ENCODE results near the gene A4GALT. TPM values are rescaled to one million over a fixed set of nuclear protein-coding genes. Genes with fewer than 3 reads are reported as not detected.
A peak's percentile ranks its signal among the peaks of the same experiment; 100 is the strongest.

The A4GALT gene
- total and polyA plus RNA-seq, 5 experiments from 2014 or later: not detected

DNA sequence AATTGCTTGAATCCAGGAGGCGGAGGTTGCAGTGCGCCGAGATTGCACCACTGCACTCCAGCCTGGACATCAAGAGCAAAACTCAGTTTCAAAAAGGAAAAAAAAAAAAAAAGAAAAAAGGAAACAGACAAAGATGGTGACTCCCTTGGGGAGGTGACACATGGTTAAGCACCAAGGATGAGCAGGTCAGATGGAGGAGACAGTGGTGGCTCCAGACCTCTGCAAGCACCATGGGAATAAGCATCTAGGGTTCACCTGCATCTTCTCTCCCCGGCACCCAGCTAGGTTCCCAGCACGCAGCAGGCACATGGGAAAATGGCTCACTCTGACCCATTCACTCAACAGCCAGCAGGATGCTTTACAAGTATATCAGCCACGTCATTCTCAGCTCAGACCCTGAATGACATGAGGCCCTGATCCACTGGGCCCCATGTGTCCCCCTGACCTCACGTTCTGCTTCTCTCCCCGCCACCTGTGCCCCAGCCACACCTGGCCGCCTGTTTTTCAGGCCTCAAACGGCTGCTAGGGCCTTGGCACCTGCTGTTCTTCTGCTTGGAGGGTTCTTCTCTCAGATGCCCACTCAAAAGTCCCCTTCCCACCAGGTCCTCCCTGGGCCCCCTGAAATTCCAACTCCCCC, 24.2 kb downstream of the A4GALT start:
- Mint-ChIP-seq H3K9me3 (no peaks in the 10 kb centered on the region), H3K4me3 (no peak overlapping the region), H3K27me3 (peaks cover 0 to 1% (median 0%) of the 10 kb centered on the region in 5 donors), H3K36me3 (no peaks in the 10 kb centered on the region), H3K4me1 (peaks cover 0 to 9% (median 1%) of the 10 kb centered on the region in 4 donors), H3K27ac (peak overlapping the region in 1 of 10 donors; percentile 29)
- POLR2A ChIA-PET: no interaction called here
- DNase-seq (no peak), ATAC-seq (no peak)

DNA sequence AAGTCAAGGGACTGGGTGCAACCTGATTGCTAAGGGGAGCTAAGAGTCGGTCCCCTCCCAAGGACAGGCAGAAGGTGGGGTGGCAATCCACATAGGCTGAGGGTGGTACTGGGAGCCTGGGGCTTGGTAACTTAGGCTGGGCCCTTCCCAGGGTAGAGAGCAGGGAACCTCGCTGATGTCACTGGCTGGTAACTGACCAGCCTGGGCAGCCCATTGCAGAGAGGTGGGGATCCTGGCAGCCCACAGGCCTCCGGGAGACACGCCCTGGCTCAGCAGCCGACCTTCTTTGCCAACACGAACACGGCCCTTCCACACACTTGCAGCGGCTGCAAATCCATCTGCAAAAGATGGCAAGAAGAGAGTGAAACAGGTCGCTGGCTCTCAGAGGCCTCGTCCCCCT, 25.4 kb downstream of the A4GALT start:
- H3K4me1 Mint-ChIP-seq: peaks cover 0 to 9% (median 1%) of the 10 kb centered on the region in 4 donors

DNA sequence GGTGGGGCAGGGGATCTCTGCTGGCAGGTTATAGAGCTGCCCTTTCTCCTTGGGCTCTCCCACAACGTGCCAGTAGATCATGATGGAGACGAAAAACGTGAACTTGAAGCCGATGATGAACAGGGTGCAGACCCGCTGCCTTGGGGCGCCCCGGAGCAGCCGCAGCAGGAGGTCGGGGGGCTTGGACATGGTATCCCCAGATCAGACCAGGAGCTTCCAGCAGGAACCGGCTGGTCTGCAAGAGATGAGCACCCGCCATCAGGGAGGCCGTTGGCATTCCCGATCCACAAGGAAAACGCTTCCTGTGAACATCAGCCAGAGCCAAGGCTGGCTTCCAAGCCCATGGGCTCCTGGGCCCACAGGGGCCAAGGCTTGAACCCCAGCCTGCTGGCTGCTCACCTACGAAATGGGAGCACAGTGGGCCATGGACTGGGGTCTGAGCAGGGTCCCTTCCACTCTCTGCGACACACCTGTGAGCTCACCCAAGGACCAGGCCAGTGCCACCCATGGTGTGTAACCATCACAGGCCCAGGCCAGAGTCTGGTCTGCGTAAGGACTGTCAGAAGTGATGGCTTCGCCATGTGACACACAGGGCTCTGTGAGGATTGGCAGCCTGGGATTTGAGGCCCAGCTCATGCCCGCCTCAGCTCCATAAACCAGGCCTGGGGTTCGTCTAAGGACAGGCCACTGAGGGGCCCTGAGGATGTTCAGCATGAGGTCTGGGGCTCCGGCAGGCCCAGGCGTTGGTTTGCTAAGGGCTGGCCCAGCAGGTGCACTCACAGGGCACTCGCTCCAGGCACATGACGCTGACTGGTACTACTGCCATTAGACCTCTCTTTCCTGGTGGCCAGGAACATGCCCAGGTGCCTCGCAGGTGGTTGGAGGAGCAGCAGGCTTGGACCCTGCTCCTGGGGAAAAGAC, 26.6 kb downstream of the A4GALT start:
- no peaks in the 10 kb centered on the region for H3K9me3 Mint-ChIP-seq
- H3K27ac Mint-ChIP-seq: no peak overlapping the region
- DNase-seq: no peak
- H3K4me1 Mint-ChIP-seq: peaks cover 0 to 9% (median 1%) of the 10 kb centered on the region in 4 donors
- H3K4me3 Mint-ChIP-seq: no peak overlapping the region
- ATAC-seq: no peak
- H3K27me3 Mint-ChIP-seq: peaks cover 0 to 1% (median 0%) of the 10 kb centered on the region in 5 donors
- no peaks in the 10 kb centered on the region for H3K36me3 Mint-ChIP-seq
- POLR2A ChIA-PET: no interaction called here

More for the DNA sequence above, 25.4 kb downstream of the A4GALT start:
- ATAC-seq (no peak), DNase-seq (no peak)
- POLR2A ChIA-PET: no interaction called here
- H3K36me3 Mint-ChIP-seq: no peaks in the 10 kb centered on the region
- H3K9me3 Mint-ChIP-seq: no peaks in the 10 kb centered on the region
- no peak overlapping the region for H3K27ac Mint-ChIP-seq
- H3K4me3 Mint-ChIP-seq: no peak overlapping the region
- peaks cover 0 to 1% (median 0%) of the 10 kb centered on the region in 5 donors for H3K27me3 Mint-ChIP-seq

DNA sequence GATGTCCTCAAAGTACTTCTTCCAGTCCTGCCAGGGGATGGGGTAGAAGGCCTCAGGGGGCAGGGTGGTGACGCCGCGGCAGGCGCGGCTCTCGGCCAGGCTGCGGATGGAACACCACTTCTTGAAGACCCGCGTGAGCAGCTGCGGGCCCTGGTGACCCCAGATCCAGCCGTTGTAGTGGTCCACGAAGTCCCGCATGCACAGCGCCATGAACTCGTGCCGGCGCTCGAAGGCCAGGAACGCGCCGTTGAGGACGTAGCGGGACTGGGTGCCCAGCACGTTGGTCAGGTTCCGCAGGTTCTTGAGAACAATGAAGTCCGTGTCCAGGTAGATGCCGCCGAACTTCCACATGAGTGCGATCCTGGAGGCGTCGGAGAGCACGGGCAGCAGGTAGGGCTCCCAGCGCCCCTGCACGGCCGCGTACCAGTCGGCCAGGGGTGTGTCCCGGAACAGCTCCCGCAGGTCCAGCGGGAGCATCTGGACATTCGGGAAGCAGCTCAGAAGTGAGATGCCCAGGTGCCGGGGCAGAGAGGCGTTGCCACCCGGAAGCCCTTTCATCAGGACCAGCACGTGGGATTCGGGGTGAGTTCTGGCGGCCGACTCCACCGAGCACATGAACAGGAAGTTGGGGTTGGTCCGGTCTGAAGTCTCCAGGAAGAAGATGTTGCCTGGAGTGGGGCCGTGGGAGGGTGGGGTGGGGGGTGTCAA, 27.5 kb downstream of the A4GALT start:
- no peak for ATAC-seq
- POLR2A ChIA-PET: no interaction called here
- DNase-seq: no peak
- Mint-ChIP-seq H3K27ac (no peak overlapping the region), H3K4me3 (no peak overlapping the region), H3K27me3 (peaks cover 0 to 1% (median 0%) of the 10 kb centered on the region in 5 donors), H3K4me1 (peaks cover 0 to 9% (median 1%) of the 10 kb centered on the region in 4 donors), H3K36me3 (no peaks in the 10 kb centered on the region), H3K9me3 (no peaks in the 10 kb centered on the region)

DNA sequence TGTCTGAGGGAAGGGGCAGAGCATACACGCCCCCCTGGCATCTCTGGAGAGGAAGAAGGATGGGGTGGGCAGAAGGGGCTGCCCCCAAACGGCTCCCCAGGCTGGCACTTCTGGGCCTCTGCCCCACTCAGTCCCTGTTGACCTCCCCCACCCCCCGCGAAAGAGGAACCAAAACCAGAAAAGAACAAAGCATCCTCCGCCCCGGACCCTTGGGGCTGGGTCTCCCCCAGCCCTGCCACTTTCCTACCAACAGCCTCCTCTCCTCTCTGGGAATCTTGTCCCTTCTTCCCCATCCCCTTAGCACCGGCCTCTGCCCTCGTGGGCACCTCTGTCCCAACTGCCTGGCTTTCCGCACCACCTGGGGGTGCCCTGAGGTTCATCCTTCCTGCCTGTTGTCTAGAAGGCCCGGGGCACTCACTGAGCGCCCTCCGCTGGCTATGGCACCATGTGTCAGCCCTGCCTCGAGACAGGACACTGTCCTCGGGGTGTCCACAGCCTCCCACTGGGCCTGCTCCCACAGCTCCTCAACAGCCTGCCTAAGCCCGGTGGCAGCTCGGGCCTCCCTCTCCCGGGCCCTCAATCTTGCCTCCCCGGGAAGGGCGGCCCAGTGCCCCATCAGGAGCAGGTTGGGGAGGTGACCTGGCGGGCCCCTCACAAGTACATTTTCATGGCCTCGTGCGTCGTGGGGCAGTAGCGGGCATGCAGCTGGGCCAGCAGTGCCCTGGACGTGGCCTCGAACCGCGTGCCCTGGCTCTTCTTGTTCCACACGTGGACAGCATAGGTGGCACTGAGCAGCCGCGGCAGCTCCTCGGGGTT, 28.2 kb downstream of the A4GALT start:
- Mint-ChIP-seq H3K9me3 (no peaks in the 10 kb centered on the region), H3K4me3 (peak overlapping the region in 1 of 10 donors; percentile 55), H3K27ac (peak overlapping the region in 1 of 10 donors; percentile 53), H3K27me3 (peaks cover 0 to 1% (median 0%) of the 10 kb centered on the region in 5 donors), H3K36me3 (no peaks in the 10 kb centered on the region), H3K4me1 (peaks cover 0 to 9% (median 1%) of the 10 kb centered on the region in 4 donors)
- DNase-seq (no peak), ATAC-seq (no peak)
- POLR2A ChIA-PET: no interaction called here

DNA sequence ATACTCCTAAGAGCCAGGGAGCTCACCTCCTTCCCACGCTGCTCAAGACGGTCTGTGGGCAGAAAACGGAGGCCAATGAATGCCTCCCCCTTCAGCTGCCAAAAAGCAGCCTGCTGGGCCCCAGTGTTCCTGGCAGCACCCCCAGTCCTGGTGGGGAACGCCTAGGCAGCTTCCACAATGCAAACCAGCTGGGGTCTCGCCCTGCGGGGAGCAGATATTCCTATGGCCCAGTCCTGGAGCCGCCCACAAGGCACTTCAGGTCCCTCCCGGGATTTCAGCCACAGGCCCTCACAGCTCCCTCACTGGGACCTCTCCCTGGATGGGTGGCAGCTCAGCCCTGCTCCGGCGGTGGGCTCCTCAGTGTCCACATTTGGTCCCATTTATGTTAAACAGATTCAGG, 29.2 kb downstream of the A4GALT start:
- POLR2A ChIA-PET: no interaction called here
- Mint-ChIP-seq H3K4me1 (peaks cover 0 to 13% (median 0%) of the 10 kb centered on the region in 4 donors), H3K27me3 (no peaks in the 10 kb centered on the region), H3K4me3 (no peak overlapping the region), H3K36me3 (no peaks in the 10 kb centered on the region), H3K9me3 (no peaks in the 10 kb centered on the region), H3K27ac (no peak overlapping the region)
- DNase-seq: no peak
- no peak for ATAC-seq

DNA sequence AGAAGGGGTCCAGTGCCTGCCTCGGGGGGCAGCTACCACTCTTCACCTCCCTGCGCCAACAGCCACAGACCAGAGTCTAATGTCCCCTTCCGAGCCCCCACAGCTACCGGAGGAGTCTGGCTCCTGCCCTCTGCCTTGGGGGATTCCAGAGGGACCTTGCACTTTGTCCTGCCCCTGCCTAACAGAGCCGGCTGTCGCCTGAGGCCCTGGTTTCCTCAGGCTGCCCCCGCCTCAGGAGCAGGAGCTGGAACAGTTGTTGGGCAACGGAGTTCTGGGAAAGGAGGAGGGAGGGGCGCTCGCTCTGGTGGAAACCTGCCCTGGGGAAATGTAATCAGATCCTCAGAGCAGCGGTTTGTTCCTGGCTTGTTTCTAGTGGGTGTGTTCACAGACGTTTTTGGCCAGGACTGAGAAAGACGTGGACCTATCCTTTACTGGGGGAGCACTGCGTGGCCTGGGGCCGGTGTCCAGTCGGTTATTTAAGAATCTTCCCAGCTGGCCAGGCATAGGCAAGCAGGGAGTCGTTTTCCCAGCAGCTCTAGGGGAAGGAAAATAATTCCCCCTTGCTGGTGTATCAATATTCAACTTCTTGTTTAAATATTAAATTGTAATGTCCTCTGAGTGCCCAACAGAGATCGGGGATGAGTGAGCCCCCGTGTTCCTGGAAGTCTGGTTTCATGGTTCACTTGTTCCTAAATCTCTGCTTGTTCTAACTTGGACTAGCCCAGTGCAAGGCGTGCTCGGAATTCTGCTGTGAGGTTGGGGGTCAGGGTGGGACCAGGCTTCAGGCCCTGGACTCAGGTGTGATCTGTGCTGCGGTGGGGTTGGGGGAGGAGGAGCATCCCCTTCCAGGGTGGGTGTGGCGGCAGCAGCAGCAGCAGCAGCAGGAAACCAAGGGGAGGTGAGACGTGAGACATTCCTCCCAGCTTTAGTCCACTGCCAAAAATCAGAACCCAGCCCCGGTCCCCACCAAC, 32.1 kb downstream of the A4GALT start:
- H3K27me3 Mint-ChIP-seq: no peaks in the 10 kb centered on the region
- peaks cover 0 to 11% (median 0%) of the 10 kb centered on the region in 4 donors for H3K4me1 Mint-ChIP-seq
- no peak for DNase-seq
- H3K27ac Mint-ChIP-seq: no peak overlapping the region
- no peaks in the 10 kb centered on the region for H3K9me3 Mint-ChIP-seq
- POLR2A ChIA-PET: interaction anchor here (0.6 kb wide), 1 partner anchor 70 kb away, joined by 3 read pairs; no protein-coding TSS in a partner anchor
- no peak overlapping the region for H3K4me3 Mint-ChIP-seq
- ATAC-seq: no peak
- H3K36me3 Mint-ChIP-seq: no peaks in the 10 kb centered on the region

DNA sequence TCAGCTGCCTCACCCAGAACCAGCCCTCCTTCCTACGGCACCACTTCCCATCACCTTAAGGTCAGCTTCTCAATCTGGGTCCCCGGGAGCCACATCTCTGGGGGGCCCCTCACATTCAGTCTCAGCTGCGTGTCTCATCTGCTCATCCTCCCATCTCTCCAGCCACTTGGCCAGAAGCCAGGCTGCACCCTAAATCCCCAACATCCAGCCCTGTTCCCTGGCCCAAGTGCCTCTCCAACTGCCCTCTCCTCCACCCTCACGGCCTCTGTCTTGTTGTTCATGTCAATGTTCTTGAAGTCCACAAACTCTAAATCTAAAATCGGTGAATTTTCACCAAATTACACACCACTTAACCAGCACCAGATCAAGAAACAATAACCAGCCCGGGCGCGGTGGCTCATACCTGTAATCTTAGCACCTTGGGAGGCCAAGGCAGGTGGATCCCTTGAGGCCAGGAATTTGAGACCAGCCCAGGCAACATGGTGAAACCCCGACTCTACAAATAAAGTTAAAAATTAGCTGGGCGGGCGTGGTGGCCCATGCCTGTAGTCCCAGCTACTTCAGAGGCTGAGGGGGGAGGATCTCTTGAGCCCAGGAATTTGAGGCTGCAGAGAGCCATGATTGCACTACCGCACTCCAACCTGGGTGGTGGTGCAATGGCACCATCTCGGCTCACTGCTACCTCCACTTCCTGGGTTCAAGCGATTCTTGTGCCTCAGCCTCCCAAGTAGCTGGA, 33.7 kb downstream of the A4GALT start:
- Mint-ChIP-seq H3K9me3 (no peaks in the 10 kb centered on the region), H3K27ac (peak overlapping the region in 1 of 10 donors; percentile 6), H3K4me3 (no peak overlapping the region), H3K27me3 (peaks cover 0 to 6% (median 0%) of the 10 kb centered on the region in 5 donors), H3K36me3 (no peaks in the 10 kb centered on the region), H3K4me1 (peaks cover 0 to 5% (median 0%) of the 10 kb centered on the region in 4 donors)
- no peak for DNase-seq
- no peak for ATAC-seq
- POLR2A ChIA-PET: no interaction called here

DNA sequence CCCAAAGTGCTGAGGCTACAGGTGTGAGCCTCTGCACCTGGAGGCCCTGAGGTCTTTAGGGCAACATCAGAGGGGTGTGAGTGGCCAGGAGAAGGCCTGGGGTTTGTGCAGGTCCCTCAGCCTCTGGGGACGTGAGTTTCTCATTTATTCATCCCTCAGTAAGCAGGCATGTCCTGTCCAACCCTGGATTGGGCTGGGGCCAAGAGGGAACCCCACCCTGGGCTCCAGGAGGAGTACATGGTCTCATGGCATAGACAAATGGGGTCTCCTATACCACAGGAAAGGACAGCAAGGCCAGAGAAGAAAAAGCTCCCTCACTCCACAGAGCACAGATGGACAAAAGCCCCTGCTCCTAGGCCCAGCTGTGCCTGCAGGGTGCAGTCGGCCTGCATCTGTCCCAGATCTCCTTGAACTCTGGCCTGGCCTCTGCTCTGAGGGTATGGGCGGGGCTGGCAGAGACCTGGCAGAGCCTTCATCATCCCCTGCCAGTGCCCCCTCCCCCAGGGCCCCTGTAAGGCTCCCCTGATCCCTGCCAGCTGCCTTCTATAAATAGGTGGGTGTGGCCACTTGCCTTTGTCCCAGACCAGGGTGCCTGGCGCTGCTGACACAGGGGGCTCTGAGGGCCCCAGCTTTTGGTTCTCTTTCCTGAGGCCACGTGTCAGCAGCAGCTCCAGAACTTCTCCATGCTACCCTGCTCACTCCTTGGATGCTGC, 34.6 kb downstream of the A4GALT start:
- ATAC-seq: no peak
- POLR2A ChIA-PET: interaction anchor here (0.7 kb wide), 1 partner anchor 90 kb away, joined by 7 read pairs; no protein-coding TSS in a partner anchor
- no peaks in the 10 kb centered on the region for H3K9me3 Mint-ChIP-seq
- peaks cover 0 to 6% (median 0%) of the 10 kb centered on the region in 5 donors for H3K27me3 Mint-ChIP-seq
- H3K27ac Mint-ChIP-seq: no peak overlapping the region
- no peak for DNase-seq
- H3K4me3 Mint-ChIP-seq: no peak overlapping the region
- H3K4me1 Mint-ChIP-seq: peaks cover 0 to 4% (median 0%) of the 10 kb centered on the region in 4 donors
- H3K36me3 Mint-ChIP-seq: no peaks in the 10 kb centered on the region

DNA sequence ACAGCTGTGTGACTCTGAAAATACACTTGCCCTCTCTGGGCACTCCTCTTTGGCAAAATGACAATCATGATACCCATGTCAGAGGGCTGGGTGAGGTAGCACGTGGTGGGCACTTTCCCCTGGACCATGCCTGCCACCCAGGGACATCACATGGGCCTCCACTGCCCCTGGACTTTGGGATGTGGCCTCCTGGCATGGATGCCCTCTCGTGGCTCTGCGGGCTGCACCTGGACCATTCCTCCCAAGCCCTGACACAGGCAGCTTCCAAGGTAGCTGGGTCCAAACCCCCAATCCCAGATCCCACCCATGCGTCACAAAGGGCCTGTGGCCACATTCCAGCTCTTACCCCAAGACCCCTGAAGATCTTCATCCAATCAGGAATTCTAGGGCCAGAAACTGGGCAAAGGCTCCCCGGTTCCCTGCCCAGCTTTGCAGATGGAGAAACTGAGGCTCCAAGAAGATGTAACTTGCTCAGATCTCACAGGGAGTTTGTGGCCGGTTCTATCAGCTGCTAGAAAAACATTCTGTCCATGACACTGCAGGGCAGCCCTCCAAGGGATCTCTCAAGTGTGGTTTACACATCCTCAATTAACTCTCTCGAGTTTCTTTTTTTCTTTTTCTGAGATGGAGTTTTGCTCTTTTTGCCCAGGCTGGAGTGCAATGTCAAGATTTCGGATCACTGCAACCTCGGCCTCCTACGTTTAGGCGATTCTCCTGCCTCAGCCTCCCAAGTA, 36.0 kb downstream of the A4GALT start:
- Mint-ChIP-seq H3K4me3 (no peak overlapping the region), H3K27ac (no peak overlapping the region), H3K9me3 (peaks cover 0 to 3% (median 0%) of the 10 kb centered on the region in 9 donors), H3K27me3 (peaks cover 0 to 6% (median 0%) of the 10 kb centered on the region in 5 donors), H3K36me3 (no peaks in the 10 kb centered on the region), H3K4me1 (peaks cover 0 to 4% (median 0%) of the 10 kb centered on the region in 4 donors)
- POLR2A ChIA-PET: interaction anchor here (0.6 kb wide), 1 partner anchor 72 kb away, joined by 6 read pairs; no protein-coding TSS in a partner anchor
- ATAC-seq (no peak), DNase-seq (no peak)

Data from naive thymus-derived CD8-positive, alpha-beta T cell (primary cell).